ENCODE measurements around the gene BMAL1. TPM values are rescaled to one million over a fixed set of nuclear protein-coding genes. Genes with fewer than 3 reads are reported as not detected.

BMAL1 gene
- total and polyA plus RNA-seq, 2 donors (not counting 3 experiments of a cell fraction or from before 2014, with no cell fraction given) = 5.8 to 10.1 TPM

- Histone ChIP-seq H3K9me1 (replicated peaks; ENCODE audit: control insufficient read depth, extremely low read depth, insufficient read depth, low read length) (no peaks in the 10 kb centered on the region), H3K79me2 (ENCODE audit: control insufficient read depth, insufficient read depth, low read length) (no peaks in the 10 kb centered on the region), H3K9me3 (replicated peaks; ENCODE audit: control insufficient read depth, insufficient read depth, low read length) (no peaks in the 10 kb centered on the region), H3K9ac (replicated peaks; ENCODE audit: extremely low read depth, insufficient read depth, low read length) (no peak overlapping the region), H3K27me3 (ENCODE audit: control insufficient read depth in 2 of 2, insufficient read depth in 2 of 2, low read length in 2 of 2) (no peaks in the 10 kb centered on the region), H3K4me3 (replicated peaks in 1 of 3; ENCODE audit: insufficient read depth in 1 of 3, low read depth in 1 of 3, low read length in 3 of 3) (no peak overlapping the region), H4K20me1 (replicated peaks; ENCODE audit: control insufficient read depth, extremely low read depth, insufficient read depth, low read length) (no peaks in the 10 kb centered on the region), H3K27ac (ENCODE audit: insufficient read depth, low read depth, low read length) (no peak overlapping the region), H3K36me3 (ENCODE audit: control insufficient read depth in 2 of 2, extremely low read depth in 1 of 2, insufficient read depth in 2 of 2, low read length in 2 of 2) (no peaks in the 10 kb centered on the region), H3K4me2 (ENCODE audit: insufficient read depth, low read length) (no peak overlapping the region), H3K4me1 (ENCODE audit: control insufficient read depth, extremely low read depth, insufficient read depth, low read length) (peaks cover 27% of the 10 kb centered on the region), H2AFZ (ENCODE audit: low read depth, low read length) (no peak overlapping the region)
- intact Hi-C loops (cut with micrococcal nuclease) = loop anchor here (5.0 kb wide), 2 partner anchors 126 to 234 kb away; partner anchors contain the start of gene BTBD10
- DNase-seq (ENCODE audit: low read depth, low spot score) (no peak), FAIRE-seq (no peak)
- CTCF ChIA-PET = interaction anchor here (0.9 to 8.2 kb wide), 8 partner anchors 22 to 373 kb away, joined by 3 to 136 read pairs (median 4); no protein-coding TSS in a partner anchor
- POLR2A ChIA-PET = no interaction called here
- TF ChIP-seq CTCF (IDR thresholded peaks at IDR 0.05; ENCODE audit: extremely low read depth in 1 of 2, insufficient read depth in 1 of 2, low read depth in 1 of 2, low read length in 2 of 2) = no peak
- no peak for TF ChIP-seq MAX (IDR thresholded peaks at IDR 0.05; ENCODE audit: insufficient read depth, insufficient read length)
- no peak for TF ChIP-seq EZH2 (IDR thresholded peaks at IDR 0.05; ENCODE audit: borderline replicate concordance, low read depth, low read length, severe bottlenecking)
- no peak for TF ChIP-seq JUN (IDR thresholded peaks at IDR 0.05; ENCODE audit: borderline replicate concordance, insufficient read depth, insufficient read length, low read depth)
- TF ChIP-seq GATA2 (IDR thresholded peaks at IDR 0.05; ENCODE audit: insufficient read depth, insufficient read length, low read depth, low read length) = no peak
- TF ChIP-seq POLR2AphosphoS5 (IDR thresholded peaks at IDR 0.05; ENCODE audit: insufficient read depth, low read depth, low read length) = no peak
- no peak for TF ChIP-seq POLR2A (IDR thresholded peaks at IDR 0.05; ENCODE audit: low read depth, low read length)
- TF ChIP-seq MYC (IDR thresholded peaks at IDR 0.05; ENCODE audit: low read depth, low read length) = no peak
- TF ChIP-seq FOS (IDR thresholded peaks at IDR 0.05; ENCODE audit: borderline replicate concordance, insufficient read depth, low read length) = no peak
- dilution Hi-C loops (cut with MboI; ENCODE audit: extremely low pct_ligation_motif_present, low sequenced_read_pairs) = no loop called here
- BruUV-seq (replicated peaks) = no TSS peak
Measured at GRCh38 chr11:13336246-13336878, 58.8 kb downstream of the BMAL1 start.
